Stimulated activated CD4-positive, alpha-beta T cell treated with anti-CD3 and anti-CD28 coated beads, Interleukin-4, amount 100 ng/mL, for 1 hour (primary cell): ENCODE data around the gene HSPBP1.

Experiments used
- DNase-seq: peaks from one replicate; pipeline ENCODE4 v3.0.0-alpha.2; 2020

Gene HSPBP1

GRCh38 chr19:55304279-55304978, 24.5 kb upstream of the HSPBP1 start:
- peak; percentile 18 for DNase-seq

GRCh38 chr19:55303477-55303876, 23.6 kb upstream of the HSPBP1 start:
- no peak for DNase-seq

GRCh38 chr19:55302318-55302703, 22.4 kb upstream of the HSPBP1 start:
- no peak for DNase-seq

GRCh38 chr19:55301459-55302317, 21.8 kb upstream of the HSPBP1 start:
- peak; percentile 97 for DNase-seq

GRCh38 chr19:55300886-55301458, 21.1 kb upstream of the HSPBP1 start:
- DNase-seq, result no peak

GRCh38 chr19:55299991-55300390, 20.1 kb upstream of the HSPBP1 start:
- DNase-seq, result no peak

GRCh38 chr19:55297267-55297666, 17.4 kb upstream of the HSPBP1 start:
- DNase-seq, result no peak

GRCh38 chr19:55289117-55289796, 9.3 kb upstream of the HSPBP1 start:
- no peak for DNase-seq

GRCh38 chr19:55287361-55288079, 7.6 kb upstream of the HSPBP1 start:
- DNase-seq, result no peak

GRCh38 chr19:55285229-55285890, 5.5 kb upstream of the HSPBP1 start:
- DNase-seq, result no peak

GRCh38 chr19:55284405-55285058, 4.6 kb upstream of the HSPBP1 start:
- no peak for DNase-seq

GRCh38 chr19:55283548-55284377, 3.9 kb upstream of the HSPBP1 start, which contains the start of gene BRSK1:
TSS of gene BRSK1 (plus strand) at chr19:55283997. CDS start at chr19:55284443, 446 bp downstream.
- DNase-seq, result peak; percentile 54

GRCh38 chr19:55279340-55279739, 570 bp downstream of the HSPBP1 start:
- no peak for DNase-seq

- DNase-seq, result no peak
Measured at GRCh38 chr19:55278391-55279135, 1.3 kb downstream of the HSPBP1 start.

- no peak for DNase-seq
Measured at GRCh38 chr19:55277494-55277893, 2.4 kb downstream of the HSPBP1 start.

GRCh38 chr19:55276720-55277430, 3.0 kb downstream of the HSPBP1 start:
- DNase-seq, result no peak

- no peak for DNase-seq
Measured at GRCh38 chr19:55275851-55276719, 3.8 kb downstream of the HSPBP1 start.
